HG03342 (cell line): ENCODE results near the gene PEPD.

Source experiments
- ATAC-seq: cut with Tn5 transposase; IDR thresholded peaks from one replicate; pipeline ENCODE4 v1.9.1; 2021; ENCODE audit warnings: mild to moderate bottlenecking, moderate library complexity; ENCODE audit not compliant: unreplicated experiment

PEPD gene

DNA sequence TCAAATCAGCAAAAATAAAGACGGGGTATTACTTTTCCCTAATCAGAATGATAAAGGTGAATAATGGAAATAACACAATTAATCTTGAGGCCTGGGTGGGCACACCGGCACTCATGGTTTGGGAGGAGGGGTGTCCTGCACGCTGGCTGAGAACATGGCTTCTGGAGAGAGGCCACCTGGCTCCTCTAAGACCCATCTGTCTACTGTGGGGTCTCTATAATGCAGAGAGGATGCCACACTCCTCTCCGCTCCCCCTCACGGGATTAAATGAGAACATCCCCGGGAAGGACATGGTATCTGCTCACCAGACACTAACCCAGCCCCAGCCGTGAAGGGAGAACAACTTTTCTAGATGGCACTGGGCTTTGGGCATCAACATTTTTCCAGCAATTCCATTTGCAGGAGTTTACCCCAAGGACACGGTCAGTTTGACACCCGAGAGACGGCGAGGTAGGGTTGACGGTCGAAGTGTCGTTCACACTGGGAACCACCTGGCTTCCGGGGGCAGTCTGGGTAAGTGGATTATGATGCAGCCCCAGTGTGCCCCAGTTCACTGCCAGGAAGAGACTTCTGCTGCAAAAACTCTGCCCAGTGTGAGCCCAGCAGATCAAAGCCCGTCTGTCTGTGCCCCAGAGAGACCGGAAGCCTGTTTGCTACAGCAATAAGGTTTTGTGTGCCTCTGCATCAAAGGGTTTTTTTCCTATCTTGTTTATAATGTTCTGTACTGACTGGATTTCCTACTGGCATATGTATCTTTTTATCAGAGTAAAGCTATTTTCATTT is 91.5 kb downstream of the PEPD start:
- ATAC-seq = no peak

GRCh38 chr19:33428627-33429125 is 92.9 kb downstream of the PEPD start:
- no peak for ATAC-seq

DNA sequence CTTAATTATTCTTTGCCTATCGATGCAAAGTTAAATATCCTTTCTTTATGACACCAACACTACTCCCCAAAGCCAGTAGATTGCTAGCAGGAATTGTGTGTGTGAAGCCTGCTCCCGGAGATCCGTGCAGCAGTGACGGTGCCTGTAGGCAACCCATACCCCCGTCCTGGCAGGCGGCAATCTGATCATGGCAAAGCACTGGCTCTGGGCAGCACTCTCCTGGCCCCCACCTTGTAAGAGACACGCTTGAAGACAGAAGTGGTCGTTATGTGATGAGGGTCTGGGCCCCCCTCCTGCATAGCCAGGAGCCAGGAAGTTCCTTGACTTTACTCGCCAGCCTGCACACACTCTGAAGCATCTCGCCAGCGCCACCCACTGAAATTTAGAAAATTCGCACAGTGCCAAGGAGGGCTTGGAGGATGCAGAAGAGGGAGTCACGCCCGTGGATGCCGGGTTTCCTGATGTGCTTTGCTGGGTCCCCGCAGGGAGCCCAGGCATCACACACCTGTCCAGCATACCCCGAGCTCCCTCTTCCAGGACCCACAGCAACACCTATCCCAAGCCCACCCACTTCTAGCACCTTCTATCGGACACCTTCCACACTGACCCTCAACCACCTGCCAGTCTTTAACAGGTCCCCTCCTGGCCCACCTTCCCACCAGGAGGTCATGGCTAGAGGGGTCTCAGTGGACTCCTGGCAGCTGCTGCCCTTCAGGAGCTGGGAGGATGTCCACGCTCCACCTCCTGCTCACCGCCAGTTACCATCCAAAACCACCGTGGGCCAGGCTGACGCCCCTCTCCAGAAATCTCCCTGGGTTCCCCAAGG is 93.6 kb downstream of the PEPD start:
- ATAC-seq = no peak

DNA sequence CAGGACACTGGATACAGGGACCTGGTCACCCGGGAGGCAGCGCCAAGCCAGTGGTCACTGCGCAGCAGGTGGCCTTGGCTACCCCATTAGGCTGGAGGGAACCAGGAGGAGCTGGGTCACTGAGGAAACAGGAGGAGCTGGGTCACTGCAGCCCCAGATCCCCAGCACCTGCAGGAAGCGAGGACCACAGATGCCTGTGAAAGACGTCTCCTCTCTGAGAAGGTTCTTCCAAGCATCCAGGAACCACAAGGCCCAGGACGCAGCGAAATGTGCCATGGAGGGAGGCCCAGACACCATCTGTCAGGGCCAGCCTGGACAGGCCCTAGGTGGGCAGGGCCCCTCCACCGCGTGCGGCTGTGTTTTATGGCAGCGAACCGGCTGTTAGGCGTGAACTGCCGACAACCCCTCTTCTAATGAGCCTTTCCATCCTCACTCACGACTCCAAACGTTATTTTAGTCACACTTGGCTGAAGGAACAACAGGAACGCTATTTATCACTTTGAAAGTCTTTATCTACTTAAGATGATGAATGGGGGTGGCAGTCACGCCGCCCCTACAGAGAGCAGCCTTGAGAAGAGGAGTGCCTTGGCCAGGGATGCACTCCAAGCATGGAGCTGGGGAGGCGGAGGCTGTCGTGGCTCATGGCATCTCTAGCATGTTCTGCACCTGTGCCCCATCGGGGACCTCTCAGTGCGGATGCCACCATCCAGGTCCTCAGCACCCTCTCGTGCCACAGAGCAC is 94.8 kb downstream of the PEPD start:
- ATAC-seq = no peak

GRCh38 chr19:33424181-33424580 is 97.4 kb downstream of the PEPD start:
- no peak for ATAC-seq

DNA sequence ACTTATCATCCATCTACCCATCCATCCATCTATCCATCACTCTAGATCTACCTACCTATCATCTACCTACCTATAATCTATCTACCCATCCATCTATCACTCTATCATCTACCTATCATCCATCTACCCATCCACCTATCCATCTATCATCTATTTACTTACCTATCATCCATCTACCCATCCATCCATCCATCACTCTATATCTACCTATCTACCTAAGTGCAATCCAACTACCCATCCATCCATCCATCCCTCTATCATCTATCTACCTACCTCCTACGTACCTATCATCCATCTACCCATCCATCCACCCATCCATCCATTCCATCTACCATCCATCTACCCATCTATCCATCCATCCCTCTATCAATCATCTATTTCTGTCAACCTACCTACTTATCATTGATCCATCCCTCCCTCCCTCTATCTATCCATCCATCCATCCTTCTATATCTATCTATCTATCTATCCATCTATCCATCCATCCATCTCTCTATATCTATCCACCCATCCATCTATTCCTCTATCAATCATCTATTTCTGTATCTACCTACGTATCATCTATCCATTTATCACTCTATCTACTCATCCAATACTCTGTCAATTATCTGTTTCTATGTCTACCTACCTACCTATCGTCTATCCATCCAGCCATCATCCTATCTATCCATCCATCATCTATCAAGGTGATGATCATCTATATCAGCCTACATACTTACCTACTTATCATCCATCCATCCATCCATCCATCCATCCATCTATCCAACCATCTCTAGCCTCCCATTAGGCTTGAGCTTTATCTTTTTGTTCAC is 99.0 kb downstream of the PEPD start:
- ATAC-seq = no peak

DNA sequence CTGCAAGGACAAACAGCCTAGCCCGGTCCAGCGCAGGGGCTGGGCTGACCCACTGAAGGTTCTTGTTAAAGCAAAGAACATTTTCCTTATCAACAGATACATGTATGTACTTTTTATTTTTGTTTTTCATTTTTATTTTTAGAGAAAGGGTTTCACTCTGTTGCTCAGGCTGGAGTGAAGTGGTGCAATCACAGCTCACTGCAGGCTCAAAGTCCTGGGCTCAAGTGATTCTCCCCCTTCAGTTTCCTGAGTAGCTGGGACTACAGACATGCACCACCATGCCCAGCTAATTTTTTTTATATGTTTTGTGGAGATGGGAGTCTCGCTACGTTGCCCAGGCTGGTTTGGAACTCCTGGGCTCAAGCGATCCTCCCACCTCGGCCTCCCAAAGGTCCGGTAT is 100.2 kb downstream of the PEPD start:
- no peak for ATAC-seq

GRCh38 chr19:33420821-33421220 is 100.8 kb downstream of the PEPD start:
- ATAC-seq = no peak

- ATAC-seq = no peak
Observed at GRCh38 chr19:33419788-33420130, 101.8 kb downstream of the PEPD start.

- ATAC-seq = no peak
Observed at GRCh38 chr19:33418871-33419787, 102.5 kb downstream of the PEPD start.

DNA sequence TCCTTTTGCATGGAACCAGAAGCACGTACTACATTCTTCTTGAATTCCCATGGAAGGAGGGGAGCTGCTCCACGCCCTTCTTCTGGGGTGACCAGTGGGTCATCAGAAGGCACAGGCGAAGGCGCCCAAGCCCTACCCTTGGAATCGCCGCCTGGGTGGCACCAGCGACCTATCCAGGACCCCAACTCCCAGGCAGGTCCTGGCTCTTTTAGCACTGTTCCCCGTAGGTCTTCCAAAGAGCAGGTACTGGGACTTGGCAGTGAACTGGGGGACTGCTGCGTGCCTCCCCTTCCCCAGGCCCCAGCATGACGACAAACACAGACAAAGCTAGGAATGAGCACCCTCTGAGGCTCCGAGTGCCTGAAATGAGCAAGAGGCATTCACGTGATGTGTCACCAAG is 103.1 kb downstream of the PEPD start:
- no peak for ATAC-seq

DNA sequence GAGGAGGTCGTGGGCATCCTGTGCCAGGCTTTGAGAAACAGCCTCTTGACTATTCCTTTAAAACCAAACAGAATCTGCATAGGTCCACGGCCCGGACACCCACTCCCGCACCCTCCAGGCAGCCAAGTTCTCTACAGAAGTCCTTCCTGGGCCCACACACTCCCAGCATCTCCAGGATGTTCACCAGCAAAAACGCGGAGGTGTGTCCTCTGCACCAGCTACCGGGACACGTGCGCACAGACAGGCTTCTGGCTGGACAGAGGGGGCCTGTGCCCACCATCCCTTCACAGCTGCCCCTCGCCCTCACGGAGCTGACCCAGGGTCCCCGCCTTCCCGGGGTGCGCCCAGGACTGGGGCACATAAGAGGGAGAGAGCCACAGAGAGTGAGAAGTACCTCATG is 103.8 kb downstream of the PEPD start:
- no peak for ATAC-seq

GRCh38 chr19:33416307-33417215 is 105.0 kb downstream of the PEPD start:
- ATAC-seq = no peak

GRCh38 chr19:33414667-33415605 is 106.7 kb downstream of the PEPD start:
- no peak for ATAC-seq

GRCh38 chr19:33413868-33414666 is 107.5 kb downstream of the PEPD start:
- ATAC-seq = no peak

DNA sequence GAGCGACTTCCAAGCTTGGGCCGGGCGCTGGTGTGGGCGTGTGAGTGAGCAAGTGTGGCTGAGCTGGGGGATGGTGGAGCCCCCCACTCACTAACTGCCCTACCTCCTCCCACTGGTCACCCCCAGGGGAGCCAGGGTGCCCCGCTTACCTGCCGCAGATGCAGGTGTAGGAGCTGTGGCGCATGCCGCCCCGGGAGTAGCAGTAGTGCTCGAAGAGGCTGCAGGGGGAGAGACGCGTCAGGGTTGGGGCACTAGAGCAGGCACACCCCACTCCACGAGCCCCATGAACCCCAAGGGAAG is 108.2 kb downstream of the PEPD start:
- ATAC-seq = no peak
